Inferior parietal cortex (tissue), 1 donor: ENCODE data around the gene MICOS13.
"Not testable (repeated sequence)": the region's sequence is repeated elsewhere in the genome, so short reads cannot be mapped to it uniquely, and the experiment has no call there.

ENCODE experiments used
- DNase-seq: peaks from one replicate; pipeline ENCODE4 v3.0.0-alpha.2; 2016; ENCODE audit errors: extremely low spot score

The MICOS13 gene

GRCh38 chr19:5700455-5701092, 20.3 kb upstream of the MICOS13 start:
- no peak for DNase-seq

DNA sequence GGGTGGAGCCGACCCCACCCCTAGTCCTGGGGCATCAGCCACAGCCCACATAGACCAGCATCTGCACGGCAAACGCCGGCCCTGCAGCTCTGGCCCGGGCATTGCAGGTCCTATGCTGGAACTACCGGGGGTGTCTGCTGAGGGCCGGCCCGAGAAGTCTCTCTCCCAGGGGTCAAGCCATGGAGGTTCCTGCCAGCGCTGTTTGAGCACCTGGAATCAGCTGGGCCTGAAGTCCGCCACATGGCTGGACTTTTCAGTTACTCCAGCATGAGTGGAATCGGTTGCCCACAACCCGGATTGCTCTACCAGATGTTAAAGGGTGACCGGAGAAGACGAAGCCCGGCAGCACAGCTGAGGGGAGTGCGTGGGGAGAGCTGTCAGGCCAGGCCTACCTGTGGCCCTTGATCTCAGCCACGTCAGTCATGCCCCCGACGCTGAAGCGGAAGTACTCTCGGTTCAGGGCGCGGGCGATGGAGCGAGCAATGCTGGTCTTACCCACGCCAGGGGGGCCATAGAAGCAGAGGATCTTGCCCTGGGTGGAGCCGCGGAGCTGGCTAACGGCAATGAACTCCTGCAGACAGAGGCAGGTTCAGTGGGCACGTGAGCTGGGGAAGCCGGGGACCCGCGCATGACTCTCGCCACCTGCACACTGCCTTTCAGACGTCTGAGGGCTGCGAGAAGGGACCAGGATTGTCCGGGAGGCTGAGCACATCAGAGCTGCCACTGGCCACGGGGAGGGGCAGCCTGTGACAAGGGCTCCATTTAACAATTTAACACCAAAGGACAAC, 18.5 kb upstream of the MICOS13 start:
- DNase-seq = no peak

GRCh38 chr19:5697890-5698634, 17.7 kb upstream of the MICOS13 start:
- no peak for DNase-seq

GRCh38 chr19:5697022-5697889, 16.9 kb upstream of the MICOS13 start:
- DNase-seq = no peak

DNA sequence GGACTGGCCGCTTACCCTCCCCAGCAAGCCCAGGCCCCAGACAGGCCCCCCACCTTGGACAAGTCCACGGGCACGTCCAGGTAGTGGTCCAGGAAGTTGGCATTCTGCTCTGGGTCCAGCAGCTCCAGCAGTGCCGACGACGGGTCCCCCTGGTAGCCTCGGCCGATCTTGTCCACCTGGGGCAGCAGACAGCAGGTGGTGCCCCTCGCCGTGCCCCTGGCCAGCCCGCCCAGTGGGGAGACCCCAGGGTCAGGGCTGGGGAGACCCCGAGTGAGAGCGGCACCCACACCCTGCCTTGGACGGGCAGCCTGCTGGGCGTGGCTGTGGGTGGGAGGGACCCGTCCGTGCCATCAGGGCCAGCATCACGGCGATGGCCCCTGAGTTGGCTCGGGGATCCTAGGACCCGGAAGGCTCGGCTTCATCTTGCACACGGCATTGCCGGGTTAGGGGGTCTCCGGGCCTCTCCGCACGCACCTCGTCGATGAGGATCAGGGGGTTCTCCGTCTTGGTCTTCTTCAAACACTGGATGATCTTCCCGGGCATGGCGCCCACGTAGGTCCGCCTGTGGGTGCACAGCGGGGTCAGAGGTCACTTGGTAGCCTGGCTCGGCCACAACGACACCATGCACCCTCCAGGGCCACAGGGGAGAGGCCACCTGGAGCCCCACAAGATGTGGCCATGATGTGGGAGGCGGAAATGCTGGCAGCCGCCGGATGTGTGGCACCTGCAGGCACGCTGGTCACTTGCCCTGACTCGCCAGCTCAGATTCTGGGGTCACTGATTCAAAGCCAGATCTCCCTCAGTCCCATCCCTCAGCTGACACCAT, 16.1 kb upstream of the MICOS13 start:
- DNase-seq = no peak

DNA sequence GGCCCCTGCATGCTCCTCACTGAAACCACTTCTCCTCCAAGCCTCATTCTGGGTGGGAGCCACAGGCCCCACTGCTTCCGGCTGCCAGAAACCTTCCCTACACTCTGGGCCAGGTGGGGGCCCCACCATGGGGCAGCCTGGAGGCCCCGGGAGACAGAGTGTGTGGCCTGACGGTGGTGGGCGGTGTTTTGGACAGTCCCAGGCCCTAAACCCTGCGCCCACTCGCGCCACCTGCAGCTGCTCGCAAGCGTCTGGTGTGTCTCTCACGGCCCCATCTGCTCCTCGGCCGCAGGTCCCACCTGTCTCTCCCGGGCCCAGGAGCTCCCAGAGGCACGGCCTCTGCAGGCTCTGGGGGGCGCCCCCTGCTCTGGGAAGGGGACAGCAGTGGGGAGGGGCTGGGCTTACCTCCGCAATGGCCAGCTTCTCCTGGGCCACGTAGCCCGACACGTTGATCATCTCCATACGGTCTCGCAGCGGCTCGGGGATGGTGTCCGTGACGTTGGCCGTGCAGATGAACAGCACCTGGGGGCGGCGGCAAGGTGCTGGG, 15.4 kb upstream of the MICOS13 start:
- DNase-seq = no peak

- DNase-seq = no peak
Measured at GRCh38 chr19:5694956-5695648, 14.8 kb upstream of the MICOS13 start.

DNA sequence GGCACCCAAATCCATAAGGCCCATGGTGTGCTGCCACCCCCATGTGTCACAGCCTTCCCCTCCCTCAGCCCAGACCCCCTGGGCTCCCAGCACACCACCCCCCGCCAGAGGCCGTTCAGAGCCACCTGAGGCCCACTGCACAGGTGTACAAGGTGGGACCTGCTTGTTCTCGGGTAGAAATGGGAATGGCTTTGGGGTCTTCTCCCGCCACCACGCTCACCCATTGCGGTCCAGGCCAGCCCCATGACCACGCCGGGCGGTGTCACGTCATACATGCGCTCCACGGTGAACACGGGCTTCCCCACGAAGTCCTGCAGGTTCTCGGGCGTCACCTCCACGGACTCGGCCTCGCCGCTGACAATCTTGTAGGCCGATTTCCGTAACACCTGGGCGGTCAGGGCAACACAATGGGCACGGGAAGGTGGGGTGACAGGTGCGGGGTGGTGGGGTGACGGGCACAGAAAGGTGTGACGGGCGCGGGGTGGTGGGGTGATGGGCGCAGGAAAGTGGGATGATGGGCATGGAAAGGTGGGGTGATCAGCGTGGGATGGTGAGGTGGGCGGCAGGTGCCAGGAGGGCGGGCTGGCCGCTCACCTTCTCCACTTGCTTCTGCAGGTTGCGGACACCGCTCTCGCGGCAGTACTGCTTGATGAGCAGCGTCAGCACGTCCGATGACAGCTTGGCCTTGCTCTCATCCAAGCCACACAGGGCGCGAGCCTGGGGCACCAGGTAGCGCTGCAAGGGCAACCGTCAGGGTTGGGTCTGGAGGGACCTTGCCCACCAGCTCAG, 14.0 kb upstream of the MICOS13 start:
- DNase-seq = no peak

DNA sequence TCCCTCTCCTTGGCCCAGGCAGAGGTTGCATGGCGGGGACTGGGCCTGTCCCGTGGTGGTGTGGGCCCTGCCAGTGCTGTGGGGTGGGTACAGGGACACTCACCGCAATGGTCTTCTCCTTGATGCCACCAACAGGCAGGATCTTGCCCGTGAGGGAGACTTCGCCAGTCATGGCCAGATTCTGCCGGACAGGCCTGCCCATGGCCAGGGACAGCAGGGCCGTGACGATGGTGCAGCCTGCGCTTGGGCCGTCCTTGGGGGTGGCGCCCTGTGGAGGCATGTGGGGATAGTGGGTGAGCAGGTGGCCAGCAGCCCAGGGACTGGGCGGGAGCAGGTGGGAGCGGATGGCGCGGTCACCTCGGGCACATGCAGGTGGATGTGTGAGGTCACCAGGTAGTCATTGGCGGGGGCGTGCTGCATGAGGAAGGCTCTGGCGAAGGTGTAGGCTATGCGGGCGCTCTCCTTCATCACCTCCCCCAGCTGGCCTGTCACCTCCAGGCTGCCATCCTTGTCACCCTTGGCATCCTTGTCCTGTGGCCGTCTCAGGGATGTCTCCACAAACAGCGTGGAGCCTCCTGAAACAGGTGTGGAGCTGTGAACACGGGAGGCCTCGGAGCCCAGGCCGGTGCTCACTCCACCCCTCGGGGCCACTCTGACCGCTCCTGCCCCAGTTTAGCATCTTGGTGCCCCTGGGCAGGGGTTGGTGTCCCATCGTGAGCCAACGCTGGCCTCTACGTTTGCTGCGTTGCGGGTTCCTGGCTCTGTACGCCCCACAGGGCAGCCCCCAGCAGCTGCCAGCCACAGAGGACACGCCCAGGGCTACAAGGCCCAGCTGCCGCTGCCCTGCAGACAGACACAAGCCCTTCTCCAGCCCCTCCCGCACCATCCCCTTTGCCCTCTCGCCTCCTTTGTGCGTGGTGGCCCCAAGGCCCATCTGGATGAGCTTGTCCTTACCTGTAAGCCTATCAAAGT, 13.2 kb upstream of the MICOS13 start:
- no peak for DNase-seq

DNA sequence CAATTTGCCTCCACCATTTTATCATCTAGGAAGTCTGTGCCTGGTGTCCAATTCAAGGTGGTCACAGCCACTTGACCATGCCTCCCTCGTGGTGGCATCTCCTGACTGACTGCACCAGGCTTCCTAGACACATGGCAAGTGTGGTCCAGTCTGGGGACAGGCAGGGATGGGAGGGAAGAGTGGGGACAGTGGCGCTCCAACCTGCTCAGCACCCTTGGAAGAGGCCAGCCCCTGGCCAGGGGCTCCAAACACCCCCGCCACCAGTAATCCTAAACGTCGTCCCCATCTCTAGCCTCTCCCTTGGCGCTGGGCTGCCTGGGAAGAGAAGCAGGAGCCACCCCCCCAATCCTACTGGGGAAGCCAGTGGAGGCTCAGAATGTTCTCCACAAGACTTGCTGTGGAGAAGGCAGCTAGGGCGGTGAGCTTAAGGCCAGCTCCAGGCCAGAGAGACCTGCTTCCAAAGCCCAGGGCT, 12.4 kb upstream of the MICOS13 start:
- no peak for DNase-seq

- no peak for DNase-seq
Measured at GRCh38 chr19:5691822-5692722, 11.8 kb upstream of the MICOS13 start.

GRCh38 chr19:5690955-5691821, 10.9 kb upstream of the MICOS13 start:
- peak; percentile 5 for DNase-seq

DNA sequence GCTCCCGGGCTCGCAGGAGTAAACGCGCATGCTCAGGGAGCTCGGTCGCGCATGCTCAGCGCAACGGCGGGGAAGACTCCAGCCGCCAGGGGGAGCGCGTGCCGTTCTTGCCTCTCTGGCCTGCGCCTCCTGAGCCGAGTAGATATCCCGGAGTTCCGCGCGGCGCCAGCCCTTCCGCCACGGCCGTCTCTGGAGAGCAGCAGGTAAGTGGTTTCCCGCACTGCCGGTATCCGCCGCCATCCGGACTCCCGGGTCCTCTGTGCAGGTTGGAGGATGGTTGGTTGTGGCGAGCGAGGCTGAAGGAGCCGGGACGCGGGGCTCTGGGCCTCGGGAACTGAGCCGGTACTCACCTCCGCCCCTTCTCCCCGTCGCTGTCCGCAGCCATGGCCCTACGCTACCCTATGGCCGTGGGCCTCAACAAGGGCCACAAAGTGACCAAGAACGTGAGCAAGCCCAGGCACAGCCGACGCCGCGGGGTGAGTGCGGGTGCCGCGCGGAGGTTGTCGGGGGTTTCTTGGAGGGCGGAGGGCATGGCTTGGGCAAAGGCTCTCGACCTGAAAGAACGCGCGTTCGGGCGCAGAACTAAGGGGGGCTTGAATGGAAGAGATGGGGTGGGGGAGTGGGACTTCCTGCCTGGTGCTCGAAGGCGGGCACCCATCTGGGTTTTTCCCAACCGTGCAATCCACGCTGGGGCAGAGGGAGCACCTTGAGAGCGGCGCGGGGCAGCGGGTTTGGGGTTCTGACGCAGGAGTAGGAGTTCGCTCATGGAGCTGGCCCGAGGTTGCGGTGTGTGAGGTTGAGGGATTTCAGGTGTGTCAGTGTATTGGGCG, 10.0 kb upstream of the MICOS13 start, which contains the start of gene RPL36:
Gene RPL36 (plus strand): TSS at position 171 of the 830 bp plus-strand sequence. CDS start 213 bp downstream, at position 384.
- DNase-seq = peak; percentile 98

- DNase-seq = not testable (repeated sequence)
Measured at GRCh38 chr19:5688262-5688881, 8.1 kb upstream of the MICOS13 start.
